Kidney tubule cell (primary cell): ENCODE measurements around the gene RWDD4.

Experiments
- DNase-seq: peaks from one replicate; pipeline ENCODE4 v3.0.0-alpha.2; 2018; ENCODE audit warnings: low spot score

Gene RWDD4

DNA sequence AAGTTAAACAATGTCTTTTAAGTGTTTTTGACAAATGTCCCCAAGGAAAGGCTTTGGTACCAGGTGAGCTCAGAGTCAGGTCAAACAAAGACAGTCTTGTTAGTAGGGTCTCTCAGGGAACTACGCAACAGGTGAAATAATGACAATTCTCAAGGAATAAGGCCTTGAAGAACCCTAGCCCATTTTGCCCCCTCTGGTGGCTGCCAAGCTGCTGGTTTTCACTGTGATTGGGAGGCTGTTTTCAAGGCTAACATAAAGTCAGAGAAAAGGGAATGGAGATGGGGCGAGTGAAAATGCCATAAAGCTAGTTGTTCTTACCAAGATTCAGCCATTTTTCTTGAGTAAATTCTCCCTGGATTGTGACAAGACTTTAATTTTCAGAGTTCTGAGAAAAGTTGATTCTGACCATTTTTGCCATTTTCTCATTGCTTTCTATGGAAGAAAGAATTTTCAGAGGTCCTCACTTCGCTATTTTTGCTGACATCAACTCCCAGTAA lies 58.7 kb downstream of the RWDD4 start:
- DNase-seq: no peak

GRCh38 chr4:183599690-183600089 lies 59.3 kb downstream of the RWDD4 start:
- DNase-seq: peak; percentile 73

GRCh38 chr4:183599284-183599683 lies 59.7 kb downstream of the RWDD4 start:
- no peak for DNase-seq

GRCh38 chr4:183596067-183596757 lies 62.8 kb downstream of the RWDD4 start:
- DNase-seq: peak; percentile 46

- no peak for DNase-seq
These were observed 64.2 kb downstream of the RWDD4 start for GRCh38 chr4:183594823-183595222.

- no peak for DNase-seq
These were observed 67.7 kb downstream of the RWDD4 start for GRCh38 chr4:183591301-183591700.
